Right renal pelvis (tissue), 4 donors: Measurements from ENCODE around the gene JARID2. TPM values are rescaled to one million over a fixed set of nuclear protein-coding genes. Genes with fewer than 3 reads are reported as not detected.

Experiments
- DNase-seq, 4 donors: peaks; one replicate each; pipeline ENCODE4 v3.0.0-alpha.2; 2013; ENCODE audit warnings: low read depth in 4 of 4, low spot score in 3 of 4, missing footprints in 1 of 4
- polyA plus RNA-seq, 4 donors: library from polyadenylated mRNA; unstranded; fragments of 120-200 nt; gene quantifications; one replicate each; pipeline ENCODE4 v1.2.1, GENCODE V29; 2013; ENCODE audit not compliant: insufficient read length in 4 of 4

Gene JARID2
- polyA plus RNA-seq, 4 donors = 27.6 to 30.5 (median 28.6) TPM

GRCh38 chr6:15474196-15474595 is 228.3 kb downstream of the JARID2 start:
- no peak for DNase-seq

GRCh38 chr6:15475261-15475660 is 229.4 kb downstream of the JARID2 start:
- no peak for DNase-seq

DNA sequence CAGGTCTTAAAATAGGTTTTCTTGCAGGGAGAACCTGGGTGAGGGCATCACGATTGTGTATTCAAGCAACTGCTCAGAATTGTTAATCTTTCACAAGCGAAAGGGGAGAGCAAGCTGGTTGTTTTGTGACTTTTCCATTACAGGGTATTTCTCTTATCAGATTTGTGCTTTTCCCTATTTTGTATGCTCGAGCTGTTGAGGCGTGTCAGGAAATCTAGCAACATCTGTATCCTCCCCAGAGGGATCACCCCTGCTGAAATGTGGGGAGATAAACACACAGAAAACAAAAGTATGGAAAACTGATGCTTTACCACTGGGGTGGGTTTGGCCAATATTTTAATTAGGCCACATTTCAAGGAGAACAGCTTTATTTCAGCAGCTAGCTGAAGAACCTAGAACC is 230.0 kb downstream of the JARID2 start:
- DNase-seq = no peak

DNA sequence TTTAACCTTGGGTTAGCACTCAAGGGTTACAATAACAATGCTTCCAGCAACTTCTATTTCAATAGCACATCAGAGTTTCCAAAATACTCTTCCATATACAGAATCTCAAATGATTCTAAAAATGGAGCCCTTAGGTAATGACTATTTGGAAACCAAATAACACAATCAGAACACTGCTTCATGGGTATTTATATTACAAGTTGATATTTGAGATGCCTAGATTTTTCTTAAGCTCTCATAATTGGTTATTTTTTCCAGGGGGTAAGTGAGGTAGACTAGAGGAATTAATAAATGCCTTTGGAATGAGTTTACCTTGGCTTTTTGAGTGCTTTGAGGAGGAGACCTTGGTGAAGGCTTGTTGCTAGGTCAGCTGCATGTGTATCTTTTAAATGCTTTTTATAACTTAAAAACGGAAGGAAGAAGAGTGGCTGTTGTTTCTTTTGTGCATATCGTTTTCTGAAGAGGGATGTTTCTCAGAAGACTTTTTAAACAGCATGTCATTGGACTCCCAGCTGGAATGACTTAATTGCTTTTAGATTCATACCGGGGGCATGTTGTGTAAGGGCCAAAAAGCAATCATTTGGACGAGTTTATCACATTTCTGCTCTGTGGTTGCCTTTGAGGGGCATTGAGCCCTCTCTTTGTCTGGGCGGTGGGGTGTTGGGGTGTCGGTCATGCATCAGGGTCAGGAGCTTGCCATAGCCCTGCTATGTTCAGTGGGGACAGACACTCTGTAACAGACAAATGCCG is 230.9 kb downstream of the JARID2 start:
- no peak for DNase-seq

DNA sequence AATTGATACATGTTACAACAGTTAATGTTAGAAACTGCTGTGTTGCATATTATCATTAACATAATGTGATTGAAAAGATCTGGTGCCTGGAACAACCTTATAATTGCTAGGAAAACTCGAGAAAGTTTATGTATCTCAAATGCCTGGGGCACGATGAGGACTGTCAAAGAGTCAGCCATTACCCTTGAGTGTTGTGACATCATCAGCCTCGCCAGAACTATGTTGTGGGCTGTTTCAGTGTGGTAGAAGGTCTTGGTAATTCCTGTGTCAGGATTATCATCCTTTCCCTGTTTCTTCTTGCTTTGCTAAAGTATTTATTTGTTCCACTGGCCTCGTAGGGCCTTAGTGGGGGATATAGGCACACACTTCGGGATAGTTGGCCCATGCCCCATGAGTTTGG is 231.9 kb downstream of the JARID2 start:
- DNase-seq = no peak

GRCh38 chr6:15479761-15480160 is 233.9 kb downstream of the JARID2 start:
- no peak for DNase-seq

GRCh38 chr6:15480525-15480924 is 234.7 kb downstream of the JARID2 start:
- no peak for DNase-seq

DNA sequence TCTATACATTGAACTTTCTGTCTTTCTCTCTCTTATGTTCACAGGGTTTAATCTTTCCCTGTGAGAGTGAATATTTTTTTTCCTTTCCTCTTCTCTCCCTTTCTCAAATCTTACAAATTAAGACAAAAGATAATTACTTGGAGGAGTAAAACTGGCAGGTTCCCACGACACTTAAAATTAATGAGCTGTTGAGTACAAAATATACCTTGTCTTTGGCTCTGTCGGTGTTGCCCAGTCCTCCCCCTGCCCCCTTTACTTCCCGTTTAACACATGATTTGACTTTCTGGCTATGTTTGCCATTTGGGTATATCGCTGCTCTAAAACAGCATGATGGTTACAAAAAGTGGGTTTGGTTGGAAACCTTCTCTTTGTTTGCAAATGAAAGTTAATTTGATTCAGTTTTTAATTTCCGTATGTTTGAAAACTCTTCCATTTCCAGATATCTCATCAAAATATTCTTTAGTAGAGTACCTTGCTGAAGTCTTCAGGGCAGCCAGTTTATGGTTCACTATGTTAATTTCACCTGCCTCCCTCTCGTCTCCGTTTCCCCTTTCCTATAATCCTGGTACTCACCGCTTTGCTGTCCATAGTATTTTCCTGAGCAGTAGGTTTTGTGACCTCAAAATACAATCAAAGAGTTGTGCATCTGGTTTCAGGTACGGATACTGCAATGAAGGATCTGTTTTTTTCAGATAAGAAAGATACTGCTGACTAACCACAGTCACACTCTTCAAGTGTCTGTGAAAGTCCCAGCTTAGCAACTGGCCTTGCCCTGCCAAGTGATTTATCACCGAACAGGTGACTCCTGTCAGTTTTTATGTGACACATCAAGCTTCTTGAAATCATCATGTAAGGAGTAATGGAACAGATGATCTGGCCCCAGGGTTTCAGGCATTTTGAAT is 235.8 kb downstream of the JARID2 start:
- no peak for DNase-seq

- DNase-seq = no peak
Measured at GRCh38 chr6:15483060-15483459, 237.2 kb downstream of the JARID2 start.

DNA sequence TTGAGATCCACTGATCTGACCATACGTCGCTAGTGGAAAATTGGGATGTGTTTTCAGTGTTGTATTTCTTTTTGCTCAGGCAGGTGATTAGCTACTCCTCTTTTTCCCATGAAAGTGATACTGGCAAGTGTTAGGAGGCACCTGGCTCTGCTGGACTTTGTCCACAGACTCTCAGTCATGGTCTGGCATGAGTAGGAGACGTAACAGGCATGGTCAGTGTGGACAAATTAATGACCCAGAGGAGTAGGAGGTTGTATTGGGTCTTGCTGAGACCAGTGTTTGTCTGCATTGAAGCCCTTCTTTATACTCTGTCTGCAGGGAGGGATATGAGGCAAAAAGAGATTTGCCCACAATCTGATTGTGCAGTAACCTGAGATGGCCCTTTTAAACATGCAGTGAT is 238.3 kb downstream of the JARID2 start:
- no peak for DNase-seq

GRCh38 chr6:15484821-15485220 is 239.0 kb downstream of the JARID2 start:
- no peak for DNase-seq

GRCh38 chr6:15485936-15486335 is 240.1 kb downstream of the JARID2 start:
- DNase-seq = no peak

- no peak for DNase-seq
Measured at GRCh38 chr6:15487262-15487661, 241.4 kb downstream of the JARID2 start.

GRCh38 chr6:15489261-15489962 is 243.5 kb downstream of the JARID2 start:
- no peak for DNase-seq

DNA sequence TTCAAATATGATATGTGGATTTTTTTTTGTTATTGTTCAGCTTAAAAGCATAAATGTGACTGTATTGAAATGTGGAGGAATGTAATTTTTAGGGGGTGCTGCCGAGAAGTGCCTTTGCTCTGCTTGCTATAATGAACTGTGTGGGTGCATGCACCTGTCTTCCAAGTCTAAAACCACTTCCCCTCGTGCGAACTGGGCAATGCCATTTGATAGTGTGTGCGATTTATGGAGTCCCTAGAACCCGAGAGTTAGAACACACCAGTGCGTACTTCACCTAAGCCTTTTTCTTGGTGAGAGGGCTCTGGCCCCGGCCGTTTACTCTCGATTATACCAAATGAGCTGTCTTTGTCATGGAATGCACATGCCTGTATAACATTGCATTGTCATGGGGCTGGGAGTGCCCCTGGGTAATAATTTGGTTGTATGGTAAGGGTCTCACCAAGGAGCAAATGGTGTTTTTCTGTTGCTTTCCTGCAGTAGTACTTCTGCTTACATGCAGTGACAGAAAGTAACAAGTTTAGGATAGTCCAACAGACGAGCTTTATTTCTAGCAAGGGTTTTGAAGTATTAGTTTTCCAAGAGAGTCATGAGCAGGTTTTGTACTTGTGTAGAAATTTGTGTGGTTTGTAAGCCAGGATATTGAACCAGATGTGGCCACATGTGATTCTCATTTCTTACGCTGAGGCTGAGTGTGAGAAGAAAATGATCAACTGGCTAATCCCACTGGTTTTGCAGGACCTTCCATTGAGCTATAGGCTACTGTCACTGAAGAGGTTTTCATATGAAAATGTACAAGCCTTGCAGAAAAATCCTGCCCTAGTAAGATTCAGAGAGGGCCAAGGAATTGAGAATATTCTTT is 244.6 kb downstream of the JARID2 start:
- DNase-seq = no peak

- peak in 3 of 4 donors; percentile 57 to 78 (median 67) for DNase-seq
Measured at GRCh38 chr6:15491255-15491985, 245.6 kb downstream of the JARID2 start.

GRCh38 chr6:15491986-15492269 is 246.1 kb downstream of the JARID2 start:
- DNase-seq = no peak

DNA sequence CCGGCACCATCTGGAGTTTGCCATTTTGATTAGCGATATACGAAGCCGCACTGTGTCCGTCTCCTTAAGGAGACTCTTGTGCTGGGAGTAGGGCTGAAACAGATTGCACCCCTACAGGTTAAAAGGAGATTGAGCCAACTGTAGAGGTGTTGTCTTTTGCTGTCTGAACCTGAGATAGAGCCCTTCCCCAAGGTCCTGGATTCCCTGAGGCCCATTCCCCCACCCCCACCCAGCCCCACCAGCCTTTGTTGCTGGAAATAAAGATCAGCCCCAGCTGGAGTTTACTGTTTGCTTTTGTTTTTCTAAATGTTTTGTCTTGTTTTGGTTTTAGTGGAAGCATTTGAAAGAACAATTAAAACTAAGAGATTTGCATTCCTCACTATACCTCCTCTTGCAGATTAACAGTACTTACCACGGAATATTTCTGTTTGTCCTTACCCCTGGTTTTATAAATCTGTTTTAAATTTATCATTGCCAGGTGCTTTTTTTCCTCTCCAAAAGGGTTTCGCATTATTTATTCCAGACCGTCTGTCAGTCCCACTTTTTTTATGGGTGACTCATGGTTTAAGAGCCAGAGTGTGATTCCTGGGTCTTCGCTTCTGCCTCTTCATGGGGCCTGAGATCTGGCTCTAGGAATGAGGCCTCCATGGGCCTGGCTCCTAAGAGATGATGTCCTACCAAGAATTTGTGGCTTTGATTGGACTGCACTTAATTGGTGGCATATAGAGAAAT is 247.7 kb downstream of the JARID2 start:
- no peak for DNase-seq

- DNase-seq = no peak
Measured at GRCh38 chr6:15495375-15495901, 249.6 kb downstream of the JARID2 start.
